GM21360 (cell line): ENCODE measurements around the gene RTN3.
"Not testable (repeated sequence)": the region's sequence is repeated elsewhere in the genome, so short reads cannot be mapped to it uniquely, and the experiment has no call there.

Source experiments
- ATAC-seq: cut with Tn5 transposase; IDR thresholded peaks from one replicate; pipeline ENCODE4 v1.9.1; 2021; ENCODE audit warnings: mild to moderate bottlenecking, moderate library complexity; ENCODE audit not compliant: unreplicated experiment

Gene RTN3, protein sequence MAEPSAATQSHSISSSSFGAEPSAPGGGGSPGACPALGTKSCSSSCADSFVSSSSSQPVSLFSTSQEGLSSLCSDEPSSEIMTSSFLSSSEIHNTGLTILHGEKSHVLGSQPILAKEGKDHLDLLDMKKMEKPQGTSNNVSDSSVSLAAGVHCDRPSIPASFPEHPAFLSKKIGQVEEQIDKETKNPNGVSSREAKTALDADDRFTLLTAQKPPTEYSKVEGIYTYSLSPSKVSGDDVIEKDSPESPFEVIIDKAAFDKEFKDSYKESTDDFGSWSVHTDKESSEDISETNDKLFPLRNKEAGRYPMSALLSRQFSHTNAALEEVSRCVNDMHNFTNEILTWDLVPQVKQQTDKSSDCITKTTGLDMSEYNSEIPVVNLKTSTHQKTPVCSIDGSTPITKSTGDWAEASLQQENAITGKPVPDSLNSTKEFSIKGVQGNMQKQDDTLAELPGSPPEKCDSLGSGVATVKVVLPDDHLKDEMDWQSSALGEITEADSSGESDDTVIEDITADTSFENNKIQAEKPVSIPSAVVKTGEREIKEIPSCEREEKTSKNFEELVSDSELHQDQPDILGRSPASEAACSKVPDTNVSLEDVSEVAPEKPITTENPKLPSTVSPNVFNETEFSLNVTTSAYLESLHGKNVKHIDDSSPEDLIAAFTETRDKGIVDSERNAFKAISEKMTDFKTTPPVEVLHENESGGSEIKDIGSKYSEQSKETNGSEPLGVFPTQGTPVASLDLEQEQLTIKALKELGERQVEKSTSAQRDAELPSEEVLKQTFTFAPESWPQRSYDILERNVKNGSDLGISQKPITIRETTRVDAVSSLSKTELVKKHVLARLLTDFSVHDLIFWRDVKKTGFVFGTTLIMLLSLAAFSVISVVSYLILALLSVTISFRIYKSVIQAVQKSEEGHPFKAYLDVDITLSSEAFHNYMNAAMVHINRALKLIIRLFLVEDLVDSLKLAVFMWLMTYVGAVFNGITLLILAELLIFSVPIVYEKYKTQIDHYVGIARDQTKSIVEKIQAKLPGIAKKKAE

DNA sequence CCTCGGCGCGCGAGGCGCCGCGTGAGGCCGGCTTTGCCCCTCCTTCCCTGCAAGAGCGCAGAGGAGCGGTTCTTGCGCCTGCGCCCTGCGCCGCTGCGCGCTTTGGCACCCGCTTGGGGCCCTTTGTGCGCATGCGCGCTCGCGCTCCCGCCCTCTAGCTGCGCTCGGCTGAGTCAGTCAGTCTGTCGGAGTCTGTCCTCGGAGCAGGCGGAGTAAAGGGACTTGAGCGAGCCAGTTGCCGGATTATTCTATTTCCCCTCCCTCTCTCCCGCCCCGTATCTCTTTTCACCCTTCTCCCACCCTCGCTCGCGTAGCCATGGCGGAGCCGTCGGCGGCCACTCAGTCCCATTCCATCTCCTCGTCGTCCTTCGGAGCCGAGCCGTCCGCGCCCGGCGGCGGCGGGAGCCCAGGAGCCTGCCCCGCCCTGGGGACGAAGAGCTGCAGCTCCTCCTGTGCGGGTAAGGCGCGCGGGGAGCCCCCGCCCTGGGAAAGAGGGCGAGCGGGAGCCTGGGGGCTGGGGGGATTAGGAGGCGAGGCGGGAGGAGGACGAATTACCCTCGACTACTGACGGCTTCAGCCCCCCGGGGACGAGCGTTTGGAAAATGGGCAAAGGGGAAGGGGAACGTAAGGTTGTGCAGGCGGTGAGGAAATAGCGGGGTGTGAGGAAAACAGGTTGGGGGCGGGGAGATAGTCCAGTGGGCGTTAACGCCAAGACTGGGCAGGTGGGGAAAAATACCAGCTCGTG is at the start of gene RTN3:
TSS of gene RTN3 (plus strand) at position 180 of the 745 bp plus-strand sequence. CDS start at position 317, 137 bp downstream.
- peak; percentile 81 for ATAC-seq

DNA sequence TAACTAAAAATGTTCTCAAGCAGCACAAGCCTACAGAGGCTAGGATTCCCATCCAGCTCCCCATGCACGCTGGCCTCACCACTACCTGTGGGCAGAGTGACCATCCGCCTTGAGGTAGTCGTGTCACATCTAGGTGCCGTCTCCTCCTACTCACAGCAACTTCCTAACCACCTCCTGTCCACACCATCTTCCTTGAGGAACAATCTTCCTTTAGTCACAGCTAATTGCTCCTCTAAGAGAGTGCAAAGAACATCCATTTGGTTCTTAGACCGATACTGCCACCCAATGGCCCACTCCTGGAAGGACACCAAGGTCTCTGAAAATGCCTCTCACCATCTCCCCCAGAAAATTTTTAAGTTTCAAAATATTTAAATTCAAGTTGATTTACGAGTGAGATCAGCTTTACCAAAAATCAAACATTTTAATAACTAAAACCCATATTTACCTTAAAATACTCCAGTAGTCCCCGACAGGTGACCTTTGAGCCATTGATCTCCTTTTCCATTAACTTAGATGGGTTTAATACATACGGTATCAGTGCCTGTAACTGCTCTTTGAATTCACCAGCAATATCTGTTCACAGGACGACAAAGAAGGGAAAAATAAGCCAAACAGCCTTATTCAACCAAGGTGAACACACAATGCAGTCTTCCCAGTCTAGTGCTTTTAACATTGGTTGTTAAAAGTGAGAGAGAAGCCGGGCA is 45.4 kb upstream of the RTN3 start:
- ATAC-seq: no peak

DNA sequence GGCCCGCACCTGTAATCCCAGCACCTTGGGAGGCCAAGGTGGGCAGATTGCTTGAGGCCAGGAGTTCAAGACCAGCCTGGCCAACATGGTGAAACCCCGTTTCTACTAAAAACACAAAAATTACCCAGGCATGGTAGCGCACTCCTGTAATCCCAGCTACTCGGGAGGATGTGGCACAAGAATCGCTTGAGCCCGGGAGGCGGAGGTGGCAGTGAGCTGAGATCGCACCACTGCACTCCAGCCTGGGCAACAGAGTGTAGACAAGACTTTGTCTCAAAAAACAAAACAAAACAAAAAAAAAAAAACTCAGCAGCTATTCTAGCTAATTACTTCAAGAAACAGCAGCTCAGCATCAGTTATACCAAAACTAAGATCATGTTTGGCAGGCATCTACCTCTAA is 42.9 kb upstream of the RTN3 start:
- ATAC-seq: not testable (repeated sequence)

DNA sequence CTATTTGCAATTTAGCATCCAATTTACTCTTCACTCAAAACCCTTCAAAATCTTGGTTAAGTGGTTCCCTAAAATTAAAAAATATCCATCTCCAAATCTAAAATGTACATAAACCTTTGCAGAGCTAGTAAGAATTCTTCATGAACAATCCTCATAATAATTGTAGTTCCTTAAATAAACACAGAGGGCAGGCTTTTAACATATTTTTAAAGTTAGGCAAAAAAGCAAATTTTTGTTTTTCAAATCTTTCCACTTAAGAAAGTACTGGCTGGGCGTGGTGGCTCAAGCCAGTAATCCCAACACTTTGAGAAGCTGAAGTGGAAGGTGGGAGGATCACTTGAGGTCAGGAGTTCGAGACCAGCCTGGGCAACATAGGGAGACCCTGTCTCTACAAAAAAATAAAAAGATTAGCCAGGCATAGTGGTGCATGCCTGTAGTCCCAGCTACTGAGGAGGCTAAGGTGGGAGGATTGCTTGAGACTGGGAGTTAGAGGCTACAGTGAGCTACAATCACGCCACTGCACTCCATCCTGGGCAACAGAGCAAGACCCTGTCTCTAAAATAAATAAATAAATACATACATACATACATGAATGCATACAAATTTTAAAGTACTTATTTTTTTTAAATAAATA is 42.0 kb upstream of the RTN3 start:
- no peak for ATAC-seq

DNA sequence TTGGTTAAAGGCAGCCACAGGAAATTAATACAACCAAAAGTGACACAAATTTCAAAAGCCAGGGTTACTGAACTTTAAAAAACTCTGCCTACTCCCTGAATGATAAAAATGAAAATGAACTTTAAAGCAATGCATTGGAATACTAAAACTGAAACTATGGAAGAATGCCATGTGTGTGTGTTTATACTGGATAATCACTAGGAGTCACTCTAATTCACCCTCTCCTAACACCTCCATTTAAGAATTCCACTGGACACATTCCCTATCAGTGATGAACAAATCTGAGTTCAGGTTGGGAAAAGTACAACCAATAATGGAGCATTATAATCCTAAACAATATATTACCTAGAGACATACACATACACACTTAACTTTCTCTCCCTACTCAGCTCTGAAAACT is 39.6 kb upstream of the RTN3 start:
- ATAC-seq: no peak

DNA sequence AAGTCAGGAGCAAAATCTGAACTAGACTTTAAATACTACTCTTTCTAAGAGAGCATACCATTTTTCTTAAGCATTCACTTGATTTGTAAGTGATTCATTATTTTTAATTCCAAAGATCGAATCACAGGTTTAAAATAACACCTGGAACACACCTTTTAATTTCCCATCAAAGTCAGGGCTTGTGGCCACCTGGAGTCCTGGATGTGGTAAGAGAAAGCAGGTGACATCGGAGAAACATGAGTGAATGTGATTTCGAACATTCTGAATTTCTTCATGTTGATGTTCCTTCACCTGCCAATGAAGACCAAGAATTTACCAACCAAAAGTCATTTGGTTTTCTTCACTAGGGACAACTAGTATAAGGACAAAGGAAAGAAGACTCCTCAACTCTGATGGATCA is 38.1 kb upstream of the RTN3 start:
- no peak for ATAC-seq

DNA sequence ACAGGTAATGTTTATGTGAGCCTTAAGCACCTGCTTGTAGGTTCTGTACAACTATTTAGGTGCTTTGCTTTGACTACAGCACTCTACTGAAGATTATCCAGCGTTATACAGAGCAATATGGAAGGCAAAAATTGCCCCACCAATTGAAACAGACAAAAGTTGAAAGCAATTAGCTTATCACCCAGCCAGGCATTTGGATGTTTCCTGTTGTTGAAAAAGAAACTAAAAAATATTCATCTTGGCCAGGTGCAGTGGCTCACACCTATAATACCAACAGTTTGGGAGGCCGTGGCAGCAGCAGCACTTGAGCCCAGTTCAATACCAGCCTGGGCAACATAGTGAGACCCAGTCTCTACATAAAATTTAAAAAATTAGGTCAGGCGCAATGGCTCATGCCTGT is 28.6 kb upstream of the RTN3 start:
- ATAC-seq: no peak

DNA sequence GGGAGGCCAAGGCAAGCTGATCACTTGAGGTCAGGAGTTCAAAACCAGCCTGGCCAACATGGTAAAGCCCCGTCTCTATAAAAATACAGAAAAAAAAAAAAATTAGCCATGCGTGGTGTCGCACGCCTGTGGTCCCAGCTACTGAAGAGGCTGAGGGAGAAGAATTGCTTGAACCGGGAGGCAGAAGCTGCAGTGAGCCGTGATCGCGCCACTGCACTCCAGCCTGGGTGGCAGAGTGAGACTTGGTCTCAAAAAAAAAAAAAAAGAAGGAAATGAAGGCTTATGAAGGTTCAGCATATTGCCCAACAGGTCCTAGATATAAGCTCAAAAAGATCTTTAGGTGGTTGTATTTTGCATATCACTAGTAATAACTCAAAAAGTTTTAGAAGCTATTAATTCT is 20.3 kb upstream of the RTN3 start:
- no peak for ATAC-seq

DNA sequence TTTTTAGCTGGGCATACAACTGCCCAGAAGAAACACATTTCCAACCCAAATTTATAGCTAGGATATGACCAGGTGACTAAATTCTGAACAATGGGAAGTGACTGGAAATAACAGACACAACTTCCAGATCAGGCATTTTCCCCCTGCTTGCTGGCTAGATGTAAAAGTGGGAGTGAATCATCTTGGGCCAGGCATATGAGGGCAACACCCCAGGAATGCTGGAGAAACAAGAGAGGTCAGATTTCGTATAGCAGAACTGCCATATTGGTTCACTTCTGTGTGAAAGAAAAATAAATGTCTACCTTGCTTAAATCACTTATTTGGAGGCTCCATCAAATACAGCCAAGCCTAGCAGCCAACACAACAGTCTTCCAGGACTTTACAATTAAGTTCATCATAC is 17.5 kb upstream of the RTN3 start:
- no peak for ATAC-seq

DNA sequence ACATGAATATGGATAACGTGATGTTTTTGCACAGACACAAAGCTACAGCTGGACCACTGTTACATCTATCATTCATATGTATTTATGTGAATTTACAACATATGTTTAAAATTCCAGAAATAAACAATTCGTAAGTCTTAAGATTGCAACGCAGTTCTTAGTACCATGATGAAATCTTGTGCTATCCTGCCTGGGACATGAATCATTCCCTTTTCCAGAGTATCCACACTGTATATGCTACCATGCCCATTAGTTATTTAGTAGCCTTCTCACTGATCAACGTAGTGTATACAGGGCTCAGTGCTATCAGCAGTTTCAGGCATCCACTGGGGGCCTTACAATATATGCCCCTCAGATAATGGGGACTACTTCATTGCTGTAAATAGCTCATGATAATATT is 14.4 kb upstream of the RTN3 start:
- no peak for ATAC-seq

DNA sequence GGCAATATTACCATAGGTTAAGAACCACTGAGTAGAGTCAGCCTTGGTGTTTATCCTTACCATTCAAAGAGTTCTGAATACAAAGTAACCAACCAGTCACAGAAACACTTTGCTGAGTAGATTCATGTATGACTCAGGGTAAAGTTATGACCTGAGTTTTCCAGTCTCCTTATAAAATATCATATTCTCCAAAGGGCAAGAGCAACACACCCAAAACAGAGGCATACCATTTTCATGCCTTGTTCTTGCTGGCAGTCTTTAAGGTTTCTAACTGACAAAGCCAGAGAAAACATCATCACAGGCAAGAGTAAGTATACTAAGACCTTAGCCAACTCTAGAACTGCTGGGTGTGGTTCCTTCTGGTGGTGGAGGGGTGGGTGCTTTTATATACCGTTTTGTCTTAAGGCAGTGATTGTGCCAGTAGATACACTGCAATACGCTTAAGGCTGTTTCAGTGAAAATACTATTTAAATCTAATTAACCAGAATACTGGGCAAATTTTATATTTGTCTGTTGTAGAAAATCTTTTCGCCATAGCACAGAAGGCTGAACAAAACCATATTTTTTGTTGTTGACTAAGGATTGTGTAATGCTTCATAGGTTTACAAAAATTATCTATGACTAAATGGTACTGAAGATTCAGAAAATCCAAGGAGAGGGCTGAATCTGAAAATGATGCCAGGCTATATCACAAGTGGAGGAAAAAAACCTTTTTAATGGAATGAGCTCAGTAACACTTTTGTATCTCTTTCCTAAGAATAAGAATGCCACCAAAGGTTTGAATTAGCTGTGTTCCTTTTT is 13.1 kb upstream of the RTN3 start:
- no peak for ATAC-seq

DNA sequence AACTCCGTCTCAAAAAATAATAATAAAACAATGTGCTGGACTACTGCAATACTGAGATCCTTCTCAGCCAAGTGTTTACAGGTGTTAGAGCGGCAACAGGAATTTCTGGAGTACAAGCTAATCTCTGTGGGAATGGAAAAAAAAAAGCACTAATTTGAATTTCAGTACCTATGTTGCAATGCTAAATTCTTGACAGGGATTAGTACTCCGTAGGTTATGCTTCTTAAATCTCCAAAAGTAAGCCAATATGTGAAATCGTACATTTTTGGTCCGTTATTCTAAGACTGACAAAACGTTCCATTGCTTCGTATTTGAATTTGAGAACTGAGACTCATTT is 11.2 kb upstream of the RTN3 start:
- no peak for ATAC-seq

DNA sequence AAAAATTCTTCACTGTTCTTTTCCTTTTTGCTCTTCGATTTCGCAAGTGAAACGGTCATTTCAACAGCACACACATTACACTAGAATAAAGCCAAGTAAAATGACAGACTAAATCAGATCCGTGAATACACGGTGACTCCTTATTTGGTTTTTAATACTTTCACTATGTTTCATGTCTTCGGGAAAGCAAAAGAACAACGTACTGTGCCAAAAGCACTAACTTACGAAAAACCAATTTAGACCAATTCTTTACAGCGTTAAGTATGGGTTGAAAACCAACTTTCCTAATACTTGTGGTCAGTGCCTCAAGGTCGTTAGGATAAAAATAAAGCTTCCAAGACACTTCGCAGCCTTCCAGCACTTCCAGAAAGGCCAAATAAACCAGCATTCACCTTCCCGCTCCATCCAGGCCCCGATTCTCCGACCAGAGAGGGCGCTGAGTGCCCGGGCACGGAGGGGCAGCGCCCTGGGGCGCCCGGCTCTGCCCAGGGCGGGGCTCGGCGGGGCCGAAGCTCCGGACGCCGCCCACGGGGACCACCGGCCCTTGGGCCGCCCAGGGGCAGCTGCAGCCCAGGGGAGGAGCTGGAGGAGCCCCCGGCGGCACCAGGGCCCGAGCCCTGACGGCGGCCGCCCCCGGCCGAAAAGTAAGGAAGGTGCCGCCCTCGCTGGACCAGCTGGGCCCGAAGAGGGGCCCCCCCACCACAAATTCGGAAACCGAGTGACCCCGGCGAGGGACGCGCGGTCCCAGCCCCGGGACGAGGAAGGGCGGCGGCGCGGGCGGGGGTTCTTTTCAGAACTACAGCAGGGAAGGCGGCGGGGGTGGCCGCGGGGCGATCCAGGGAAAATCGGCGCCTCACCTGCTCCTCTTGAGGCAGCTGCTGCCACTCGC is 10.6 kb upstream of the RTN3 start:
- peak; percentile 38 for ATAC-seq

DNA sequence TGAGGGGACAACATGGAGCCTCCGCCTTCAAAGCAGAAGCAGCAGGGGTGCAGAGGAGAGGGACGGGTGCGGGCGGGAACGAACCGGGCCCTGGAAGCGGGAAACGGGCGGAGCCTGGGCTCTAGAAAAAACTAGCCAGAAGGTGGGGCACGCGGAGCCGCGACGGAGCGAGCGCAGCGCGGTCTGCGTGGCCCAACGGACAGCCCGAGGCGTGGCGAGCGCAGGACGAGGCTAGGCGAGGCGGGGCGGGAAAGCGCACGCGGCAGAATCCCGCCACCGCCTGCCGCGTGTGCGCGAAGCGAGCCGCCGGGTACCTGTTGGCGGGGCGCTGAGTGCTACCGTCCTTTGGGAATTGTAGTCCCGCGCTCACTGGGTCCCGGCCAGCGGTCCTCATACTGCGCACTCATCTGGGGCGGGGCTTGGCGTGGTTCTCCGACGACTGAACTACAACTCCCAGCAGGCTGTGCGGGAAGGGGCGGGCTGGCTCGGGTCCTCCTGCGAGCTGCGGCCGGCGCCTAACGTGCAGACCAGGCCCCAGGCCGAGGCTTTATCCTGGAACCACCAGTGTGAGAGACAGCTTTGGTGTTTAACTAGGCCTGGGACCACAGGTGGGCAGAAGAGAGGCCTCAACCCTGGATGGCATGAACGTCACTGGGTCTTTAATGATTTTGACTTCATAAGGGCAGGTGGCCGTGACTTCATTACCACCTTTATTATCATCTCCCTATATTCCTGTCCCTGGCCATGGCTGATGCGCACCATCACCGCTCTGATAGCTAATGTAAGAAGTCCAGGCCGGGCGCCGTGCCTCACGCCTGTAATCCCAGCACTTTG is 9.8 kb upstream of the RTN3 start, which contains the start of gene ATL3:
TSS of gene ATL3 (minus strand) at position 55 of the 834 bp plus-strand sequence. CDS start at position 14, 41 bp downstream.
- peak; percentile 79 for ATAC-seq

DNA sequence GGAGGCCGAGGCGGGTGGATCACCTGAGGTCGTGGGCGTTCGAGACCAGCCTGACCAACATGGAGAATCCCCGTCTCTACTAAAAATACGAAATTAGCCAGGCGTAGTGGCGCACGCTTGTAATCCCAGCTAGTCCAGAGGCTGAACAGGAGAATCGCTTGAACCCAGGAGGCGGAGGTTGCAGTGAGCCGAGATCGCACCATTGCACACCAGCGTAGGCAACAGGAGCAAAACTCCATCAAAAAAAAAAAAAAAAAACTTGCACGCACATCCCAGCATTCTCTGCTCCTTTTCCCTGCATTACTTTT is 9.2 kb upstream of the RTN3 start:
- ATAC-seq: no peak

DNA sequence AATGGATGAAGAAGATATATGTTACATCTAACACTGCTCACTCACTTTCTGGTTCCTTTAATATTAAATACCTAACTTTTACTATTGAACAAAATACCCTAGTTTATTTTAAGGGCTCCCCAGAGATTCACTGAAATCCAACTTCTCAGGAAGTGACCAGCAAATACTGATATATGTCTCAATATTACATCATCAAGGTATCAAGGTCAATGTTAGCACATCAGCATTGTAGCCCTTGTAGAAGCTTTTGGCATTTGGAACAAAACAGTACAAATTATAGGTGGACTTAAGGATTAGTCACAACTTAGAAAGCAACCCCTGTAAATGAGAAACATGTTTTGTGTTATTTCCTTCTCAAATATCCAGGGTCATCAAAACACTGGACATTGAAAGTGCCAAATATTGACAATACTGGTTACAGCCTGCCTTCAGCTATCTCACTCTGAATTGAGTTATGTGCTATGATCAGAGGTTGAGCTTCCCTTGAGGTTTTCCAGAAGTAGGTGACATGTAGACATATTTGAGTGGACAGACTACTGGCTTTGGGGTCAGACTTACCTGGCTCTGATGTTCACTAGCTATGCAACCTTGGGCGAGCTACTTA is 8.3 kb upstream of the RTN3 start:
- ATAC-seq: no peak

DNA sequence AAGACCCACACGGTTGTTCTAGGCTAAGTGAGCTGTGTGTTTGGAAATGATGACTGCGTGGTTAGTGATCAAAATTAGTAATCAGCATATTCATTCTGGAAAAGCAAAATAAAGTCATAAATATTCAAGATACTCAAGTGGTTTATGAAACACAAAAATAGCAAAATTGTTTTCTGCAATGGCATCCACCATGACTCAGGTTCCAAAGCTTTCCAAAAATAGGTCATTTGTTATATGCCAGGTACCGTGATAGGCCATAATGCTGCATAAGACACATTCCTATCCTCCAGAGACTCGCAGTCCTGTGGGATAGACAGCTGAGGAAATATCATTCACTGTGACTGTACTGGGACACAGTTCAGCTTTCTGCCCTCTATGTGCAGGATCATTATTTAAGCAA is 7.7 kb upstream of the RTN3 start:
- ATAC-seq: no peak
